HepG2 (cell line): ENCODE results near the gene ZFP69B. TPM values are rescaled to one million over a fixed set of nuclear protein-coding genes. Genes with fewer than 3 reads are reported as not detected.

ENCODE experiments used
- BRD4 ChIP-seq: sonication (generic); formaldehyde crosslinking; IDR thresholded peaks from 2 replicates; pipeline ENCODE4 v1.4.0; 2020; ENCODE audit warnings: missing genetic modification reagents
- EP300 ChIP-seq, 3 experiments: sonication (generic) in 1 of 3; formaldehyde crosslinking in 1 of 3; IDR thresholded peaks; 2 replicates each; pipeline versions ENCODE4 v1.5.1 to v1.6.1; 2011 to 2020; ENCODE audit warnings: low read depth in 2 of 3, low read length in 2 of 3, borderline replicate concordance in 1 of 3, improper control_type of control experiment in 1 of 3, mild to moderate bottlenecking in 1 of 3, missing genetic modification reagents in 1 of 3, moderate library complexity in 1 of 3
- FUBP1 ChIP-seq: sonication (generic); formaldehyde crosslinking; IDR thresholded peaks from 2 replicates; pipeline ENCODE4 v1.5.1; 2020; ENCODE audit warnings: missing genetic modification reagents, mild to moderate bottlenecking, borderline replicate concordance
- HES4 ChIP-seq: sonication (generic); formaldehyde crosslinking; IDR thresholded peaks from 2 replicates; pipeline ENCODE4 v1.9.0; 2021; ENCODE audit warnings: mild to moderate bottlenecking, missing genetic modification reagents, borderline replicate concordance
- HHEX ChIP-seq: IDR thresholded peaks from 2 replicates; pipeline ENCODE4 v1.6.1; 2016; ENCODE audit warnings: control low read depth
- HOMEZ ChIP-seq: IDR thresholded peaks from 2 replicates; pipeline ENCODE4 v1.6.1; 2016; ENCODE audit warnings: low read depth
- KLF6 ChIP-seq: IDR thresholded peaks from 2 replicates; pipeline ENCODE4 v1.8.0; 2016; ENCODE audit warnings: missing biosample characterization, missing genetic modification reagents
- KMT2A ChIP-seq: sonication (generic); formaldehyde crosslinking; IDR thresholded peaks from 2 replicates; pipeline ENCODE4 v1.4.0; 2020; ENCODE audit warnings: missing genetic modification reagents
- PBX3 ChIP-seq: sonication (generic); formaldehyde crosslinking; IDR thresholded peaks from 2 replicates; pipeline ENCODE4 v1.8.1; 2023; ENCODE audit warnings: missing genetic modification reagents, inconsistent platforms, borderline replicate concordance
- PITX1 ChIP-seq: sonication (generic); formaldehyde crosslinking; IDR thresholded peaks from 2 replicates; pipeline ENCODE4 v1.5.1; 2020; ENCODE audit warnings: mild to moderate bottlenecking, missing genetic modification reagents
- RXRA ChIP-seq: sonication (generic); formaldehyde crosslinking; IDR thresholded peaks from 2 replicates; pipeline ENCODE4 v1.5.1; 2020; ENCODE audit warnings: missing genetic modification reagents
- SAFB2 ChIP-seq: sonication (generic); formaldehyde crosslinking; IDR thresholded peaks from 2 replicates; pipeline ENCODE4 v1.5.1; 2020; ENCODE audit warnings: missing genetic modification reagents, low read depth, mild to moderate bottlenecking, borderline replicate concordance
- SMC3 ChIP-seq: IDR thresholded peaks from 2 replicates; pipeline ENCODE4 v1.6.1; 2011; ENCODE audit warnings: low read length, improper control_type of control experiment
- SOX13 ChIP-seq, 3 experiments: fragments of 450-650 bp in 1 of 3; sonication (generic) in 1 of 3; formaldehyde crosslinking in 1 of 3; IDR thresholded peaks in 2 of 3; conservative IDR thresholded peaks in 1 of 3; 2 replicates each; pipeline versions ENCODE4 v1.5.0 to v1.6.1; 2016 to 2020; ENCODE audit warnings: antibody characterized with exemption in 1 of 3, mild to moderate bottlenecking in 1 of 3, missing compliant biosample characterization in 1 of 3, missing genetic modification reagents in 1 of 3, moderate library complexity in 1 of 3
- SP2 ChIP-seq: sonication (generic); formaldehyde crosslinking; IDR thresholded peaks from 2 replicates; pipeline ENCODE4 v1.5.1; 2020; ENCODE audit warnings: mild to moderate bottlenecking, missing genetic modification reagents
- WIZ ChIP-seq: sonication (generic); formaldehyde crosslinking; IDR thresholded peaks from 2 replicates; pipeline ENCODE4 v1.5.1; 2020; ENCODE audit warnings: mild to moderate bottlenecking, missing genetic modification reagents
- ZBTB33 ChIP-seq: sonication (generic); formaldehyde crosslinking; IDR thresholded peaks from 2 replicates; pipeline ENCODE4 v1.4.0; 2020; ENCODE audit warnings: missing genetic modification reagents
- ZNF136 ChIP-seq: sonication (generic); formaldehyde crosslinking; IDR thresholded peaks from 2 replicates; pipeline ENCODE4 v1.8.1; 2022; ENCODE audit warnings: low read depth, mild to moderate bottlenecking, moderate library complexity, missing genetic modification reagents
- ZNF335 ChIP-seq: sonication (generic); formaldehyde crosslinking; IDR thresholded peaks from 2 replicates; pipeline ENCODE4 v1.4.0; 2020; ENCODE audit warnings: missing genetic modification reagents
- ZSCAN22 ChIP-seq: sonication (generic); formaldehyde crosslinking; IDR thresholded peaks from 2 replicates; pipeline ENCODE4 v1.4.0; 2020; ENCODE audit warnings: mild to moderate bottlenecking, missing genetic modification reagents
- polyA plus RNA-seq, 8 experiments: library from polyadenylated mRNA; depleted of rRNA in 3 of 8; stranded (reverse) in 7 of 8; unstranded in 1 of 8; fragments of >200 nt; fragmentation: Illumina TruSeq in 4 of 8; extraction: Trizol in 4 of 8; gene quantifications; 2 replicates each; pipeline versions ENCODE4 v1.2.1 to v1.2.3, GENCODE V29; 2011 to 2016; ENCODE audit warnings: low read depth in 4 of 8, missing spikeins in 1 of 8, mixed read lengths in 1 of 8; ENCODE audit not compliant: insufficient read depth in 1 of 8
- total RNA-seq, 5 experiments: library from RNA; depleted of rRNA; stranded (reverse); fragments of >200 nt; fragmentation: Illumina TruSeq; extraction: Trizol; gene quantifications; 2 replicates each; pipeline ENCODE4 v1.2.3, GENCODE V29; 2016; ENCODE audit warnings: low read depth in 1 of 5

ZFP69B gene
- total and polyA plus RNA-seq, 2 of the 13 experiments (the other 11 are each of a cell fraction or from before 2014, with no cell fraction given) = 4.6 to 7.7 TPM

GRCh38 chr1:40508375-40509341, 58.4 kb downstream of the ZFP69B start, which contains the start of gene EXO5 (continued):
- no peak for TF ChIP-seq FUBP1 (CRISPR knock-in tag)
- no peak for TF ChIP-seq ZBTB33 (CRISPR knock-in tag)
- peak; percentile 71; the same call in 1 of the 2 replicates for TF ChIP-seq ZNF136 (CRISPR knock-in tag)
- peak; percentile 90 for TF ChIP-seq BRD4 (CRISPR knock-in tag)
- TF ChIP-seq ZNF335 (CRISPR knock-in tag) = no peak
- TF ChIP-seq HOMEZ (CRISPR knock-in tag) = peak; percentile 83; the same call in 1 of the 2 replicates
- peak; percentile 43; the same call in 1 of the 2 replicates for TF ChIP-seq RXRA (CRISPR knock-in tag)
- TF ChIP-seq HES4 (CRISPR knock-in tag) = no peak; the same call in 1 of the 2 replicates
- no peak for TF ChIP-seq ZSCAN22 (CRISPR knock-in tag)
- peak; percentile 72; the same call in 1 of the 2 replicates for TF ChIP-seq SAFB2
- no peak for TF ChIP-seq SOX13 (IDR thresholded peaks at IDR 0.05)
- TF ChIP-seq SOX13 (CRISPR knock-in tag; conservative IDR thresholded peaks at IDR 0.05 in 1 of 2, IDR thresholded peaks at IDR 0.05 in 1 of 2) = 0 out of 4 replicates have a peak, but pooled peaks of 1 of the 2 experiments have one; percentile 36
- peak; percentile 97 for TF ChIP-seq KMT2A
- peak; percentile 40; the same call in 1 of the 2 replicates for TF ChIP-seq WIZ (CRISPR knock-in tag)
- peak; percentile 74 for TF ChIP-seq PITX1
- TF ChIP-seq EP300 (IDR thresholded peaks at IDR 0.05; ENCODE audit: low read depth in 2 of 2, low read length in 2 of 2) = no peak
- TF ChIP-seq EP300 (CRISPR knock-in tag; IDR thresholded peaks at IDR 0.05; ENCODE audit: borderline replicate concordance) = no peak
- no peak for TF ChIP-seq HHEX (CRISPR knock-in tag)
- TF ChIP-seq SP2 (CRISPR knock-in tag) = no peak
- TF ChIP-seq SMC3 = no peak
- TF ChIP-seq KLF6 (CRISPR knock-in tag) = peak; percentile 51; the same call in 1 of the 2 replicates
- TF ChIP-seq PBX3 (CRISPR knock-in tag) = peak; percentile 72; the same call in 1 of the 2 replicates
